ENCODE results near the gene TSR2.
A peak's percentile ranks its signal among the peaks of the same experiment; 100 is the strongest.
"Not testable (repeated sequence)": the region's sequence is repeated elsewhere in the genome, so short reads cannot be mapped to it uniquely, and the experiment has no call there.

Gene TSR2

GRCh38 chrX:54442790-54443189 lies 2.6 kb downstream of the TSR2 start:
- Mint-ChIP-seq H3K9me3 (no peaks in the 10 kb centered on the region), H3K4me1 (ENCODE audit: low read depth) (peaks cover 27% of the 10 kb centered on the region), H3K4me3 (no peak overlapping the region), H3K36me3 (ENCODE audit: low read depth) (peaks cover 16% of the 10 kb centered on the region), H3K27me3 (ENCODE audit: low read depth) (no peaks in the 10 kb centered on the region), H3K27ac (no peak overlapping the region)

- Mint-ChIP-seq H3K27ac (no peak overlapping the region), H3K36me3 (ENCODE audit: low read depth) (peaks cover 16% of the 10 kb centered on the region), H3K27me3 (ENCODE audit: low read depth) (no peaks in the 10 kb centered on the region), H3K9me3 (no peaks in the 10 kb centered on the region), H3K4me3 (no peak overlapping the region), H3K4me1 (ENCODE audit: low read depth) (peaks cover 26% of the 10 kb centered on the region)
Observed at GRCh38 chrX:54444752-54445151, 4.5 kb downstream of the TSR2 start.

- Mint-ChIP-seq H3K4me3 (no peak overlapping the region), H3K4me1 (ENCODE audit: low read depth) (peaks cover 23% of the 10 kb centered on the region), H3K36me3 (ENCODE audit: low read depth) (peaks cover 16% of the 10 kb centered on the region), H3K9me3 (no peaks in the 10 kb centered on the region), H3K27me3 (ENCODE audit: low read depth) (no peaks in the 10 kb centered on the region), H3K27ac (no peak overlapping the region)
Observed at GRCh38 chrX:54446084-54446483, 5.9 kb downstream of the TSR2 start.

GRCh38 chrX:54447461-54447860 lies 7.3 kb downstream of the TSR2 start:
- Mint-ChIP-seq H3K36me3 (ENCODE audit: low read depth) (peaks cover 14% of the 10 kb centered on the region), H3K4me3 (no peak overlapping the region), H3K9me3 (no peaks in the 10 kb centered on the region), H3K4me1 (ENCODE audit: low read depth) (peaks cover 11% of the 10 kb centered on the region), H3K27me3 (ENCODE audit: low read depth) (no peaks in the 10 kb centered on the region), H3K27ac (no peak overlapping the region)

- Mint-ChIP-seq H3K27ac (no peak overlapping the region), H3K36me3 (ENCODE audit: low read depth) (no peaks in the 10 kb centered on the region)
Observed at GRCh38 chrX:54449929-54450328, 9.7 kb downstream of the TSR2 start.

GRCh38 chrX:54452920-54453319 lies 12.7 kb downstream of the TSR2 start:
- no peaks in the 10 kb centered on the region for H3K27me3 Mint-ChIP-seq (ENCODE audit: low read depth)
- H3K9me3 Mint-ChIP-seq: no peaks in the 10 kb centered on the region
- H3K4me3 Mint-ChIP-seq: no peak overlapping the region
- peak overlapping the region; percentile 19 for H3K27ac Mint-ChIP-seq
- H3K36me3 Mint-ChIP-seq (ENCODE audit: low read depth): no peaks in the 10 kb centered on the region
- no peaks in the 10 kb centered on the region for H3K4me1 Mint-ChIP-seq (ENCODE audit: low read depth)

More at GRCh38 chrX:54449929-54450328, 9.7 kb downstream of the TSR2 start:
- no peak overlapping the region for H3K4me3 Mint-ChIP-seq
- H3K9me3 Mint-ChIP-seq: no peaks in the 10 kb centered on the region
- H3K4me1 Mint-ChIP-seq (ENCODE audit: low read depth): no peaks in the 10 kb centered on the region
- H3K27me3 Mint-ChIP-seq (ENCODE audit: low read depth): no peaks in the 10 kb centered on the region

- no peak overlapping the region for H3K4me3 Mint-ChIP-seq
- H3K27me3 Mint-ChIP-seq (ENCODE audit: low read depth): no peaks in the 10 kb centered on the region
- no peaks in the 10 kb centered on the region for H3K9me3 Mint-ChIP-seq
- H3K4me1 Mint-ChIP-seq (ENCODE audit: low read depth): no peaks in the 10 kb centered on the region
- no peaks in the 10 kb centered on the region for H3K36me3 Mint-ChIP-seq (ENCODE audit: low read depth)
- no peak overlapping the region for H3K27ac Mint-ChIP-seq
Observed at GRCh38 chrX:54470054-54470760, 30.0 kb downstream of the TSR2 start.

- no peaks in the 10 kb centered on the region for H3K9me3 Mint-ChIP-seq
- no peaks in the 10 kb centered on the region for H3K4me1 Mint-ChIP-seq (ENCODE audit: low read depth)
- H3K4me3 Mint-ChIP-seq: no peak overlapping the region
- peaks cover 3% of the 10 kb centered on the region for H3K27me3 Mint-ChIP-seq (ENCODE audit: low read depth)
- no peaks in the 10 kb centered on the region for H3K36me3 Mint-ChIP-seq (ENCODE audit: low read depth)
- H3K27ac Mint-ChIP-seq: no peak overlapping the region
Observed at GRCh38 chrX:54473993-54474859, 34.0 kb downstream of the TSR2 start.

GRCh38 chrX:54479136-54480111 lies 39.2 kb downstream of the TSR2 start:
- H3K27ac Mint-ChIP-seq: no peak overlapping the region
- peaks cover 3% of the 10 kb centered on the region for H3K27me3 Mint-ChIP-seq (ENCODE audit: low read depth)
- H3K4me1 Mint-ChIP-seq (ENCODE audit: low read depth): no peaks in the 10 kb centered on the region
- H3K9me3 Mint-ChIP-seq: no peaks in the 10 kb centered on the region
- no peaks in the 10 kb centered on the region for H3K36me3 Mint-ChIP-seq (ENCODE audit: low read depth)
- H3K4me3 Mint-ChIP-seq: no peak overlapping the region

- H3K36me3 Mint-ChIP-seq (ENCODE audit: low read depth): no peaks in the 10 kb centered on the region
- no peaks in the 10 kb centered on the region for H3K4me1 Mint-ChIP-seq (ENCODE audit: low read depth)
- no peaks in the 10 kb centered on the region for H3K9me3 Mint-ChIP-seq
- no peak overlapping the region for H3K27ac Mint-ChIP-seq
- no peaks in the 10 kb centered on the region for H3K27me3 Mint-ChIP-seq (ENCODE audit: low read depth)
- H3K4me3 Mint-ChIP-seq: no peak overlapping the region
Observed at GRCh38 chrX:54482839-54483593, 42.8 kb downstream of the TSR2 start.

- H3K4me1 Mint-ChIP-seq (ENCODE audit: low read depth): no peaks in the 10 kb centered on the region
- H3K27me3 Mint-ChIP-seq (ENCODE audit: low read depth): no peaks in the 10 kb centered on the region
- no peak overlapping the region for H3K27ac Mint-ChIP-seq
- no peak overlapping the region for H3K4me3 Mint-ChIP-seq
- H3K9me3 Mint-ChIP-seq: no peaks in the 10 kb centered on the region
- no peaks in the 10 kb centered on the region for H3K36me3 Mint-ChIP-seq (ENCODE audit: low read depth)
Observed at GRCh38 chrX:54483946-54484345, 43.7 kb downstream of the TSR2 start.

- no peaks in the 10 kb centered on the region for H3K4me1 Mint-ChIP-seq (ENCODE audit: low read depth)
- H3K27ac Mint-ChIP-seq: no peak overlapping the region
- no peaks in the 10 kb centered on the region for H3K36me3 Mint-ChIP-seq (ENCODE audit: low read depth)
- no peak overlapping the region for H3K4me3 Mint-ChIP-seq
- no peaks in the 10 kb centered on the region for H3K9me3 Mint-ChIP-seq
- H3K27me3 Mint-ChIP-seq (ENCODE audit: low read depth): no peaks in the 10 kb centered on the region
Observed at GRCh38 chrX:54484666-54485065, 44.5 kb downstream of the TSR2 start.

GRCh38 chrX:54489819-54490218 lies 49.6 kb downstream of the TSR2 start:
- not testable (repeated sequence) for H3K4me1 Mint-ChIP-seq (ENCODE audit: low read depth)

GRCh38 chrX:54492340-54492739 lies 52.1 kb downstream of the TSR2 start:
- Mint-ChIP-seq H3K4me1 (ENCODE audit: low read depth) (peaks cover 5% of the 10 kb centered on the region), H3K9me3 (no peaks in the 10 kb centered on the region), H3K36me3 (ENCODE audit: low read depth) (no peaks in the 10 kb centered on the region), H3K27me3 (ENCODE audit: low read depth) (peaks cover 29% of the 10 kb centered on the region), H3K4me3 (no peak overlapping the region), H3K27ac (no peak overlapping the region)

More at GRCh38 chrX:54489819-54490218, 49.6 kb downstream of the TSR2 start:
- H3K27ac Mint-ChIP-seq; H3K9me3 Mint-ChIP-seq; H3K36me3 Mint-ChIP-seq (ENCODE audit: low read depth); H3K4me3 Mint-ChIP-seq: not testable (repeated sequence)
- peaks cover 18% of the 10 kb centered on the region for H3K27me3 Mint-ChIP-seq (ENCODE audit: low read depth)
